ENCODE measurements around the gene SLC34A3.

SLC34A3 gene

GRCh38 chr9:137276473-137277328, 46.0 kb downstream of the SLC34A3 start:
- Mint-ChIP-seq H3K36me3 (peaks cover 3% of the 10 kb centered on the region), H3K4me3 (peak overlapping the region; percentile 50), H3K9me3 (no peaks in the 10 kb centered on the region), H3K27ac (peak overlapping the region; percentile 37), H3K4me1 (peaks cover 25% of the 10 kb centered on the region), H3K27me3 (peaks cover 40% of the 10 kb centered on the region)
- CTCF ChIA-PET: interaction anchor here (1.3 kb wide), 1 partner anchor 25 kb away, joined by 4 read pairs; the partner anchor contains the start of gene NRARP
- no peak for DNase-seq

DNA sequence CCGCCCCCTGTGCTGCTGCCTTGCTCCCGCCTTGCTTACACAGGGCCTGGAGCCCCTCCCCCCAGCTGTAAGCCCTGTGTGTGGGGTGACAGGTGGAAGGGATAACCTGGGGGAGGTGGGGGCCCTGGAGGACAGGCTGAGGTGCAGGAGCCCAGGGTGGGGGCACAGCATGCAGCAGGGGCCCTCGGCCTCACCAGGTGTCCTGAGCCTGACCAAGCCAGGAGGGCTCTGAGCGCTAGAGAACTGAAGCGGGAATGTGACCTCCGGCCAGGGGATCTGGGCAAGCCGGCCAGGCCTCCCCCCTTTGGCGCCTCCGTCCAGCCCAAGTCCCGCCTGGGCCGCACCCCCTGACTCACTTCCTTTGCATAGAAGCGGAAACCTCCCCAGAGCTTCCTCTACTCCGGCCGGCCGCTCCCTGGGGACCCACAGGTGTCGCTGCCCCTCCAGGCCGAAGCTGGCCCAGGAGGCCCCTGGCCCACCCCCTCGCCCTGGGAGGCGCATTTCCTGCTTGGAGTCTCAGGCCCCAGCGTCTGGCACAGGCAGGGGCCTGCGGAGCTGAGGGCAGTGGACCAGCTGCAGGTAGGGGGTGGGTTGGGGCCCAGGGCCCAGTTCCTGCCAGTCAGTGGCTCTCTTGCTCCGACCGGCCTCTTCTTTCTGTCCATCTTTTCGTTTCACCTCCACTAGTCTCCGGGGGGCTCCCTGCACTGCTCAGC, 46.8 kb downstream of the SLC34A3 start, which contains the start of gene TOR4A:
Gene TOR4A (plus strand): TSS at position 398 of the 713 bp plus-strand sequence. CDS start 964 bp downstream, outside the sequence.
- H3K36me3 Mint-ChIP-seq: peaks cover 4% of the 10 kb centered on the region
- H3K4me3 Mint-ChIP-seq: peak within 1 kb of the TSS; percentile 79
- H3K4me1 Mint-ChIP-seq: peaks cover 22% of the 10 kb centered on the region
- peak; percentile 66 for DNase-seq
- no peaks in the 10 kb centered on the region for H3K9me3 Mint-ChIP-seq
- H3K27ac Mint-ChIP-seq: peak within 1 kb of the TSS; percentile 82
- H3K27me3 Mint-ChIP-seq: peaks cover 46% of the 10 kb centered on the region
- CTCF ChIA-PET: interaction anchor here (1.3 kb wide), 1 partner anchor 25 kb away, joined by 4 read pairs; the partner anchor contains the start of gene NRARP

- H3K9me3 Mint-ChIP-seq: no peaks in the 10 kb centered on the region
- H3K4me3 Mint-ChIP-seq: peak overlapping the region; percentile 79
- peaks cover 26% of the 10 kb centered on the region for H3K4me1 Mint-ChIP-seq
- CTCF ChIA-PET: interaction anchor here (1.3 kb wide), 1 partner anchor 24 kb away, joined by 4 read pairs; the partner anchor contains the start of gene NRARP
- peaks cover 6% of the 10 kb centered on the region for H3K36me3 Mint-ChIP-seq
- H3K27me3 Mint-ChIP-seq: peaks cover 53% of the 10 kb centered on the region
- H3K27ac Mint-ChIP-seq: peak overlapping the region; percentile 82
- DNase-seq: peak; percentile 46
Measured at GRCh38 chr9:137278061-137278701, 47.5 kb downstream of the SLC34A3 start.

- Mint-ChIP-seq H3K4me1 (peaks cover 24% of the 10 kb centered on the region), H3K27me3 (peaks cover 57% of the 10 kb centered on the region), H3K36me3 (peaks cover 3% of the 10 kb centered on the region), H3K27ac (no peak overlapping the region), H3K4me3 (no peak overlapping the region), H3K9me3 (no peaks in the 10 kb centered on the region)
- DNase-seq: no peak
- CTCF ChIA-PET: interaction anchor here (1.0 kb wide), 1 partner anchor 226 kb away, joined by 3 read pairs; no protein-coding TSS in a partner anchor
Measured at GRCh38 chr9:137278721-137279711, 48.3 kb downstream of the SLC34A3 start.

- Mint-ChIP-seq H3K27me3 (peaks cover 57% of the 10 kb centered on the region), H3K4me3 (no peak overlapping the region), H3K36me3 (peaks cover 3% of the 10 kb centered on the region), H3K4me1 (peaks cover 21% of the 10 kb centered on the region), H3K9me3 (no peaks in the 10 kb centered on the region), H3K27ac (no peak overlapping the region)
- DNase-seq: no peak
- CTCF ChIA-PET: interaction anchor here (1.0 kb wide), 1 partner anchor 225 kb away, joined by 3 read pairs; no protein-coding TSS in a partner anchor
Measured at GRCh38 chr9:137279741-137280473, 49.2 kb downstream of the SLC34A3 start.

GRCh38 chr9:137280474-137281344, 50.0 kb downstream of the SLC34A3 start:
- DNase-seq: no peak
- Mint-ChIP-seq H3K36me3 (peaks cover 3% of the 10 kb centered on the region), H3K9me3 (no peaks in the 10 kb centered on the region), H3K4me3 (no peak overlapping the region), H3K4me1 (peaks cover 17% of the 10 kb centered on the region), H3K27me3 (peaks cover 55% of the 10 kb centered on the region), H3K27ac (no peak overlapping the region)
- CTCF ChIA-PET: interaction anchor here (1.0 kb wide), 1 partner anchor 225 kb away, joined by 3 read pairs; no protein-coding TSS in a partner anchor

- DNase-seq: no peak
- no peaks in the 10 kb centered on the region for H3K9me3 Mint-ChIP-seq
- H3K4me1 Mint-ChIP-seq: peaks cover 15% of the 10 kb centered on the region
- H3K36me3 Mint-ChIP-seq: peaks cover 3% of the 10 kb centered on the region
- CTCF ChIA-PET: interaction anchor here (0.6 kb wide), 1 partner anchor 139 kb away, joined by 3 read pairs; no protein-coding TSS in a partner anchor
- H3K27me3 Mint-ChIP-seq: peaks cover 50% of the 10 kb centered on the region
- no peak overlapping the region for H3K4me3 Mint-ChIP-seq
- H3K27ac Mint-ChIP-seq: no peak overlapping the region
Measured at GRCh38 chr9:137281345-137282116, 50.8 kb downstream of the SLC34A3 start.

Measured in activated naive CD4-positive, alpha-beta T cell treated with anti-CD3 and anti-CD28 coated beads, Interleukin-2, amount 10 ng/mL, durations not matched to agents 7 days and 5 days (primary cell).